Duodenal mucosa (tissue), 2 donors: Measurements from ENCODE around the gene CTNNB1.

Experiments
- H3K27ac ChIP-seq: one replicate; pipeline ENCODE4 v1.7.0; 2013; ENCODE audit warnings: low read depth, low read length
- H3K27me3 ChIP-seq, 2 donors: one replicate each; pipeline ENCODE4 v1.7.0; 2013; ENCODE audit warnings: low read length in 2 of 2, control low read depth in 1 of 2; ENCODE audit not compliant: insufficient read depth in 2 of 2, control insufficient read depth in 1 of 2
- H3K36me3 ChIP-seq, 2 donors: one replicate each; pipeline ENCODE4 v1.7.0; 2013; ENCODE audit warnings: low read length in 2 of 2, control low read depth in 1 of 2; ENCODE audit not compliant: insufficient read depth in 2 of 2, control insufficient read depth in 1 of 2
- H3K4me1 ChIP-seq, 2 donors: one replicate each; pipeline ENCODE4 v1.7.0; 2013; ENCODE audit warnings: low read length in 2 of 2, control low read depth in 1 of 2; ENCODE audit not compliant: insufficient read depth in 2 of 2, control insufficient read depth in 1 of 2
- H3K4me3 ChIP-seq, 2 donors: one replicate each; pipeline ENCODE4 v1.7.0; 2013; ENCODE audit warnings: low read length in 2 of 2, low read depth in 1 of 2
- H3K9ac ChIP-seq, 2 donors: one replicate each; pipeline ENCODE4 v1.7.0; 2013; ENCODE audit warnings: low read length in 2 of 2, low read depth in 1 of 2
- H3K9me3 ChIP-seq, 2 donors: one replicate each; pipeline ENCODE4 v1.7.0; 2013; ENCODE audit warnings: low read length in 2 of 2, control low read depth in 1 of 2; ENCODE audit not compliant: control insufficient read depth in 1 of 2

CTNNB1 gene

DNA sequence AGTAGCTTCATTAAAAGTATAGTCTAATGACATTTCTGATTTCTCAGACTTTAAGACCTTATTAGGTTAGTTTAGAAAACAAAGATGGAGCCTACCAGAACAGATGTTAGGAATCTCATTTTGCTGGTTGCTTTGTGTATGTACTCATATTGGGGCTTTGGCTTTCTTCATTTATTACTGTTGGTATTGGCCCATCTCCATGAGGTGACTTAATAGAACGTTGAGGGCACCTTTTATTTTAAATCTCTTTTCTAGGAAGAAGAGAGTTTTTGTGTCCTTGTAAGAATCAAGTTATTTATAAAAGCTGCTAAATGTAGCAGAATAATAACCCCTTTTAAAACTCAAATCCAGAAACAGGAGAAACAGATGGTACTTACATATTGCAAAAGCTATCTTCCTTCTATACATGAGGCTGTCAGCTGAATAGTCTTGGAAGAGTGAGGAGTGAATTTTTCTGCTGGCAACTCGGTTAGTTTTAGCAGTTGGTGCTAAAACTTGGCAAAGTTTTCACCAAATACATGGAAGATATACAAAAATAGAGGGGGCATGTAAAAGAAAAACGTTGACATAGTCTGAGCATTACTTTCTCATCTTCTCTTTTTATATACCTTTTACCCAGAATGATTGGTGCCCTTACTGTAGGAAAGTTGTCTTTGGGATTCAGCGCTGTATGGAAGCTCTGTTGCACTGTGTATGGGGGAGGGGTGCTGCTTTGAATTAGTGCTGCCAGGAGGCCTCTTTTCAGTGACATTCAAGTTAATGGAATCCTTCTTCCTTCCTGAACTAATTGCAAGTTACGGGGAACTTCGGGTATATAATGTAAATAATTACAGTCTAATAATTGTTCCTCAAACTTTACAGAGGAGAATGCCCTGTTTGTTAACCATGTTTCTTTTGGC is 35.8 kb downstream of the CTNNB1 start:
- peaks cover 63 to 88% of the 10 kb centered on the region in 2 donors for H3K36me3 ChIP-seq
- peaks cover 0 to under 1% of the 10 kb centered on the region in 2 donors for H3K4me1 ChIP-seq
- no peaks in the 10 kb centered on the region for H3K27me3 ChIP-seq
- H3K27ac ChIP-seq, result no peak overlapping the region
- no peak overlapping the region for H3K9ac ChIP-seq
- H3K9me3 ChIP-seq, result no peaks in the 10 kb centered on the region
- H3K4me3 ChIP-seq, result no peak overlapping the region

DNA sequence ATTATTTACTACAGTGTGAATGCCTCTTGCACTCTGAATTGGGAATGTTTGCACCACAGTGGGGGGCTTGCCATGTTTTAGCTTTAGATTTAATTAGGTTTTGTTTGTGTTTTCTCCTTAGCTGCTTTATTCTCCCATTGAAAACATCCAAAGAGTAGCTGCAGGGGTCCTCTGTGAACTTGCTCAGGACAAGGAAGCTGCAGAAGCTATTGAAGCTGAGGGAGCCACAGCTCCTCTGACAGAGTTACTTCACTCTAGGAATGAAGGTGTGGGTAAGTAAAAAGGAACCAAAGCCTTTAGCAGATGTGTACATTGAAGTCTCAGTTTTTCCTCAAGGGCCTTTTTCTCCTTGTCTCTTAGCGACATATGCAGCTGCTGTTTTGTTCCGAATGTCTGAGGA is 36.9 kb downstream of the CTNNB1 start:
- Histone ChIP-seq H3K27me3 (no peaks in the 10 kb centered on the region), H3K4me3 (no peak overlapping the region), H3K9me3 (no peaks in the 10 kb centered on the region), H3K36me3 (peaks cover 55 to 92% of the 10 kb centered on the region in 2 donors), H3K27ac (no peak overlapping the region), H3K4me1 (peaks cover 0 to 6% of the 10 kb centered on the region in 2 donors), H3K9ac (no peak overlapping the region)

DNA sequence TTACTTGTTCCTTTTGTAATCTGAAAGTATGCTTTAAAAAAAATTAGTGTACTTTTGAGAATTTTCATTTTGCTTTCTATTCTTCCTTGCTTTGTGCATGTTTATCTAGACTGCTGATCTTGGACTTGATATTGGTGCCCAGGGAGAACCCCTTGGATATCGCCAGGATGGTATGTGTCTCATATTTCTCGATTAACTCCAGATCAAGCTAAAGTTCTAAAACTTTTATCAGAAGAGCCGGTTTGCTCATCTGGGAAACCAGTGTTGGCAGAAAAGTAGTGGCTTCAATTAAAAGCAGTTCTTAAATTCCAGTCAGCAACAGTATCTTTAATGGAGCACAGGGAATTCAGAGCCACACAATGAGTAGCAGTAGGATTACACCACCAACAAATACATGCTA is 38.6 kb downstream of the CTNNB1 start:
- Histone ChIP-seq H3K4me3 (no peak overlapping the region), H3K9me3 (no peaks in the 10 kb centered on the region), H3K27ac (no peak overlapping the region), H3K36me3 (peaks cover 49 to 90% of the 10 kb centered on the region in 2 donors), H3K4me1 (peaks cover 0 to 6% of the 10 kb centered on the region in 2 donors), H3K27me3 (no peaks in the 10 kb centered on the region), H3K9ac (no peak overlapping the region)

DNA sequence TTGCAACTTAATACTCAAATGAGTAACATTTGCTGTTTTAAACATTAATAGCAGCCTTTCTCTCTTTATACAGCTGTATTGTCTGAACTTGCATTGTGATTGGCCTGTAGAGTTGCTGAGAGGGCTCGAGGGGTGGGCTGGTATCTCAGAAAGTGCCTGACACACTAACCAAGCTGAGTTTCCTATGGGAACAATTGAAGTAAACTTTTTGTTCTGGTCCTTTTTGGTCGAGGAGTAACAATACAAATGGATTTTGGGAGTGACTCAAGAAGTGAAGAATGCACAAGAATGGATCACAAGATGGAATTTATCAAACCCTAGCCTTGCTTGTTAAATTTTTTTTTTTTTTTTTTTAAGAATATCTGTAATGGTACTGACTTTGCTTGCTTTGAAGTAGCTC is 40.3 kb downstream of the CTNNB1 start:
- Histone ChIP-seq H3K4me3 (no peak overlapping the region), H3K9ac (no peak overlapping the region), H3K9me3 (no peaks in the 10 kb centered on the region), H3K36me3 (peaks cover 34 to 82% of the 10 kb centered on the region in 2 donors), H3K27me3 (no peaks in the 10 kb centered on the region), H3K27ac (no peak overlapping the region), H3K4me1 (peaks cover 0 to 6% of the 10 kb centered on the region in 2 donors)

DNA sequence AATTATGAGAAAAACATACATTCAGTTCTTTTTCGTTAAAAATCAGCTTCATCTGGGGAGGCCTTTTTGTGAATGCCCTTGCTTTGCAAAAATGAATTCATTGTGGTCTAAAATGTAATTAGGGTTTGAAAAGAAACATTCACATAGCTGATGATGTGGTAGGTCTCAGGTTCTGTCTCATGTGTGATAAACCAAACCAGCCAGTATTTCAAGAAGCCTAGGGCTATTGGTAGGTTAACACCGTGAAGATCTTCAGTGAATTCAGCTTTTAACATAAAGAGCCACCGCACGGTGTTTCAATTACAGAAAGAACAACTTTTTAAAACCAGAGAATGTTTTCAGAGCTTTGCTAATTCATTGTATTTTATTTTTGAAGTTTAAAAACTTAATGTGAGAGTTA is 41.9 kb downstream of the CTNNB1 start:
- Histone ChIP-seq H3K4me3 (no peak overlapping the region), H3K36me3 (peaks cover 25 to 78% of the 10 kb centered on the region in 2 donors), H3K27ac (no peak overlapping the region), H3K4me1 (peaks cover 0 to 6% of the 10 kb centered on the region in 2 donors), H3K9me3 (no peaks in the 10 kb centered on the region), H3K27me3 (no peaks in the 10 kb centered on the region), H3K9ac (no peak overlapping the region)

DNA sequence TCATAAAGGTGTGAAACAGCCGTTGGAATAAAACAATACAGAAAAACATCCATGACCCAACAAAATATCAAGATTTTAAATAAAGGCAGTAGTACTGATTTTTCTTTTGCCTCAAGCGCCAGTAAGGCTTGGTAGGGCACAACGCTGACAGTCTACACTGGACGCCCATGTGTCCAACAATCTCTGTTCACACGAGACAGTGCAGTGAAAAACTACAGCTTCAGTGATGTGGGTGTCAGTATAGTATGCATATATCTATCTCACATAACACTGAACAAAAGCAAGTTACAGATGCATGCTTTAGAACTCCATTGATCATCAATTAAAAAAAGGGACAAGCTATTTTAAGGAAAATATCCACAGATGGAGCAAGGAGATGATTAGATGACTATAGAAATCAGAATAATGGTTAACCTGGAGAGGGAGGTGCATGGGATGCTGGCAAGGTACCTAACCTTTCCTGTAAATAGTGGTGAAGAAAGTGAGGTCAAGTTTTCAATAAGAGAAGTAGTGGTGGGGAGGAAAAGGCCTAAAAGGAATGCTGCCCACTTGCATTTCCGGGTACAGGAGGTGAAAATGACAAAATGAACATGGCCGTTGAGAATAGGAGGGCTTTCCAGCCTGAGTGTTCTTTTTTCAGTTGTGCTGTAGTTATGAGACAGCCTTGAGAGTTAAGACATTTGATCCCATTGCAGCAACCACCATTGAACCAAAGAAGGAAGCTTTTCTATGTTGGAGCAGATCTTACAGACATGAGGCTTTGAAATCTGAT is 42.7 kb downstream of the CTNNB1 start:
- Histone ChIP-seq H3K9me3 (no peaks in the 10 kb centered on the region), H3K27ac (no peak overlapping the region), H3K36me3 (peaks cover 19 to 72% of the 10 kb centered on the region in 2 donors), H3K9ac (no peak overlapping the region), H3K4me3 (no peak overlapping the region), H3K4me1 (peaks cover 0 to 6% of the 10 kb centered on the region in 2 donors), H3K27me3 (no peaks in the 10 kb centered on the region)

DNA sequence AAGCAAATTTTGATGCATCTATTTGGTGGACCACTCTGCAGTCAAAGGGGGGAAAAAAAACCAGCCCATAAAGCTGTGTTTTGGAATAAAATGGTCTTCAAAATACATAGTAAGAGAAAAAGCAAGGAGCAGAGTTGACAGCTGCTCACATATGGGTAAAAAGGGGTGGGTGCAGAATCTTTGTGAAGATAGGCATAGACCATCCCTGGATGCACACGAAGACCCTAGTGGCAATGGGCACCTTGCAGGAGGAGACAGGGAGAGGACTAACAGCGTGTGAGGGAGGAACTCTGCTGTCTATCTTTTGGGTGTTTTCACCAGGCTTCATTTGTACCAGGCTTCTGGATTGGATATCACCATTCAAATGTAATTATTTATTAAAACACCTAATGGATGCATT is 43.9 kb downstream of the CTNNB1 start:
- no peak overlapping the region for H3K9ac ChIP-seq
- peaks cover 0 to 6% of the 10 kb centered on the region in 2 donors for H3K4me1 ChIP-seq
- no peak overlapping the region for H3K27ac ChIP-seq
- peaks cover 14 to 60% of the 10 kb centered on the region in 2 donors for H3K36me3 ChIP-seq
- H3K27me3 ChIP-seq, result no peaks in the 10 kb centered on the region
- no peaks in the 10 kb centered on the region for H3K9me3 ChIP-seq
- no peak overlapping the region for H3K4me3 ChIP-seq

DNA sequence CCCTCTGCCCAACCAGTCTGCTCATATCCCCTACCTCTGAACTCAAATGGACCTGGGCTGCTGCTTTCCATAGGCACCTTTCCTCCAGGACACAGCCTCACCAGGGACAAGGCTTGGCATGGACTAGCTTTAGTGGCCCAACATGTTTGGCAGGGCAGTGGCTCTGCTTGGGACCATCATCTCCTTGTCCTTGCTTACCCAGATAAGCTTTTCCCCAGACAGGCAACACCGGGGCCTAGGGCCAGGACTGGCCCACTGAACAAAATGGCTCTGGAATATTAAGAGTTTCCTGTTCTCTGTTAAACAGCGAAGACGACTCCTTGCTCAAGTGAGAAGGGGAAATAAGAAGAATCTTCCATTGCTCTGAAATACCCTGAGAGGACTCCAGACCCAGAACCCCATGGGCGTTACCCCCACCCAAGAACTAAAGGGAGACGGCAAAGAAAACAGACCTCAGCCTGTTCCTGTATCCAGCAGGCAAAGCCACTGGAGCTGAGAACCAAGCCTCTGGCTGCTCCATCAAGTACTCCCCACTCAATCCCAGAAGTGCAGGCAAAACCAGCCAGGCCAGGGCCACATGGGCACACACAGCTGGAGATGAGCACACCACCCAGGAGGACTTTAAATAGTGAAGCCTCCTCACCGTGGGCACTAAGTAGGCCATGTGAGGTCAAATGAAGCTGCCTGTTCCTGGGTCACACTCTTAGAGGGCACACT is 45.5 kb downstream of the CTNNB1 start:
- Histone ChIP-seq H3K27me3 (no peaks in the 10 kb centered on the region), H3K27ac (no peak overlapping the region)

DNA sequence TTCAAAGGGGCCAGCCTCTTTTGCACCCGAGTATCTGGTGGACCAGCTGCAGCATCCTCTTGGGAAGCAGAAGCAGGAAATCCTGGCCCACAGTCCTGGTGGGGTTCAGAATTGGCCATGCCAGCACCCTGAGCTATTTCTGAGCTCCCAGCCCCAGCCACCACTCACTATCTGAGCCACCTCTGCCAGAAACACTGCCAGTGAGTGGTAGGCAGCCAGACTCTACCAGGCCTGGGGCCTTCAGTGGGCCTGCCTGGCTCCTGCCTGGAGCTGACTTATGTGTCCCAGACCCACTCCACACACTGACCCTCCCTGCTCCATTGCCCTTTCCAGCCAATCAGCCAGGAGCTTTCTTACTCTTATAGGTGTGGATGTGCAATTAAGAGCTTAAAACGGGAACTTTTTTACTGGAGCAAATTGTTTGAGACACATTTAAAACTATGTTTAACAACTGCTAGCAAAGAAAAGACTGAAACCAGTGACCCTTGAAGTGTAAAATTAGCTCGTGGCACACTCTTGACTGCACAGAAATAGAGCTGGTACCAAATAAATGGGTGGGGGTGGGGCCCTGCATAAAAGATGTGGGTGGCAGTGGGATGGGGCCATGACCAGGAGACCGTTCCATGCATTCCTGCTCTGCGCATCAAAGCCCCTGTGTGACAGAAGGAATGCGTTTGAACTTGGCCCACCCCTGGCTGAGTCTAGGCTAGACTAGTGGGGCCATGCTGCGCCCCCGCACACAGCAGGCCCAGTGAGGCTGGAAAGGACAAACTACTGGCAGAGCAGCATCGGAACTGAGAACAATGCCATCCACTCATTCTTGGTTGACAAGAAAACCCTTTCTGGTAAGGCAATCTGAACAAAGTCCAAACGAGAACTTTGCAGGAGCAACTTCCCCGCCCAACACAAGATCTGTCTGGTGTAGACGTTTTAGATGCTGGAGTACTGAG is 48.0 kb downstream of the CTNNB1 start:
- no peak overlapping the region for H3K4me3 ChIP-seq
- no peak overlapping the region for H3K27ac ChIP-seq
- no peak overlapping the region for H3K9ac ChIP-seq
- no peaks in the 10 kb centered on the region for H3K9me3 ChIP-seq
- no peaks in the 10 kb centered on the region for H3K4me1 ChIP-seq
- no peaks in the 10 kb centered on the region for H3K27me3 ChIP-seq
- peaks cover 0 to 23% of the 10 kb centered on the region in 2 donors for H3K36me3 ChIP-seq

More for the DNA sequence above, 45.5 kb downstream of the CTNNB1 start:
- peaks cover 0 to 45% of the 10 kb centered on the region in 2 donors for H3K36me3 ChIP-seq
- no peaks in the 10 kb centered on the region for H3K9me3 ChIP-seq
- peaks cover 0 to 6% of the 10 kb centered on the region in 2 donors for H3K4me1 ChIP-seq
- H3K9ac ChIP-seq, result no peak overlapping the region
- H3K4me3 ChIP-seq, result no peak overlapping the region
